ENCODE results near the gene MAP3K13.

MAP3K13 gene

DNA sequence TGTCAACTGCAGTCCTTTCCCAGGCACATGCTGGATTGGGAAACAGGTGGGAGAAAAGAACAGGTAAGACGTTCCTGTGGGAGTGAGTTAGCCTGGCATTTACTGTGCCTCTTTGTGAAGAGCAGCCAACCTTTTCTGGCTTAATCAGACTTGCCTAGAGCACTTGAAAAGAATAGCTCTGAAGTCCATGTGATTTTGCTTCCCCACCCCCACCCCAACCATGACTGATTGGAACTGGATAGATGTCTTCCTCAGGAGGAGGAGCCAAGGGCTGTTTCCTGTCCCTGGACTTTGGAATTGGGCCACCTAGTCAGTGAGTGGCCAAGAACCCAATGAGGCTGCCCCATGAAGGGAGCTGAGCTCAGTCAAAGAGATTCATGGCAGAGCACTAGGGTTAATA is 140.6 kb downstream of the MAP3K13 start:
- H4K20me1 ChIP-seq (ENCODE audit: insufficient read depth, low read length): no peaks in the 10 kb centered on the region
- H3K9ac ChIP-seq (ENCODE audit: low read length): no peak overlapping the region
- H3K4me1 ChIP-seq (ENCODE audit: low read length): peaks cover 6% of the 10 kb centered on the region; the same call in 1 of the 2 replicates
- no peak overlapping the region for H2AFZ ChIP-seq (ENCODE audit: low read depth, low read length)
- no peaks in the 10 kb centered on the region for H3K27me3 ChIP-seq (ENCODE audit: low read depth, low read length)
- H3K4me2 ChIP-seq (ENCODE audit: low read length): no peak overlapping the region
- H3K4me3 ChIP-seq (ENCODE audit: low read length): no peak overlapping the region
- no peaks in the 10 kb centered on the region for H3K36me3 ChIP-seq (replicated peaks; ENCODE audit: low read depth, low read length)
- TF ChIP-seq, protein P1, sequence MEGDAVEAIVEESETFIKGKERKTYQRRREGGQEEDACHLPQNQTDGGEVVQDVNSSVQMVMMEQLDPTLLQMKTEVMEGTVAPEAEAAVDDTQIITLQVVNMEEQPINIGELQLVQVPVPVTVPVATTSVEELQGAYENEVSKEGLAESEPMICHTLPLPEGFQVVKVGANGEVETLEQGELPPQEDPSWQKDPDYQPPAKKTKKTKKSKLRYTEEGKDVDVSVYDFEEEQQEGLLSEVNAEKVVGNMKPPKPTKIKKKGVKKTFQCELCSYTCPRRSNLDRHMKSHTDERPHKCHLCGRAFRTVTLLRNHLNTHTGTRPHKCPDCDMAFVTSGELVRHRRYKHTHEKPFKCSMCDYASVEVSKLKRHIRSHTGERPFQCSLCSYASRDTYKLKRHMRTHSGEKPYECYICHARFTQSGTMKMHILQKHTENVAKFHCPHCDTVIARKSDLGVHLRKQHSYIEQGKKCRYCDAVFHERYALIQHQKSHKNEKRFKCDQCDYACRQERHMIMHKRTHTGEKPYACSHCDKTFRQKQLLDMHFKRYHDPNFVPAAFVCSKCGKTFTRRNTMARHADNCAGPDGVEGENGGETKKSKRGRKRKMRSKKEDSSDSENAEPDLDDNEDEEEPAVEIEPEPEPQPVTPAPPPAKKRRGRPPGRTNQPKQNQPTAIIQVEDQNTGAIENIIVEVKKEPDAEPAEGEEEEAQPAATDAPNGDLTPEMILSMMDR (IDR thresholded peaks at IDR 0.05; ENCODE audit: low read depth, low read length): no peak
- TF ChIP-seq EZH2phosphoT487 (IDR thresholded peaks at IDR 0.05; ENCODE audit: low read depth): no peak
- H3K27ac ChIP-seq (ENCODE audit: low read length): no peak overlapping the region
- peaks cover 2% of the 10 kb centered on the region for H3K79me2 ChIP-seq (ENCODE audit: low read length)
- no peaks in the 10 kb centered on the region for H3K9me3 ChIP-seq (ENCODE audit: insufficient read depth, low read length)

DNA sequence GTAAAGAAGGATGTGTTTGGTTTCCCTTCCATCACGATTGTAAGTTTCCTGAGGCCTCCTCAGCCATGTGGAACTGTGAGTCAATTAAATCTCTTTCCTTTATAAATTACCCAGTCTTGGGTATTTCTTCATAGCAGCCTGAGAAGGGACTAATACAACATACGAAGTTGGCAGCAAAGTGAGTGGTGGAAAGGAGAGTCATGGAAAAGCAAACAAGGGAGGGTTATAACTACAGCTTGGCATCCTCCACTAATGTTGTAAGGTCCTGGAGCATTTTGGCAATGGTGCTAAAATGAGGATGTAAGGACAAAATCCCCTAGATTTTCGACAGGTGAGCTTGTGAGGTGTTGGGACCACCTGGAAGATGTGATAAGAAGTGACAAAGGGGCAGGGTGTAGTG is 141.7 kb downstream of the MAP3K13 start:
- no peak overlapping the region for H2AFZ ChIP-seq (ENCODE audit: low read depth, low read length)

DNA sequence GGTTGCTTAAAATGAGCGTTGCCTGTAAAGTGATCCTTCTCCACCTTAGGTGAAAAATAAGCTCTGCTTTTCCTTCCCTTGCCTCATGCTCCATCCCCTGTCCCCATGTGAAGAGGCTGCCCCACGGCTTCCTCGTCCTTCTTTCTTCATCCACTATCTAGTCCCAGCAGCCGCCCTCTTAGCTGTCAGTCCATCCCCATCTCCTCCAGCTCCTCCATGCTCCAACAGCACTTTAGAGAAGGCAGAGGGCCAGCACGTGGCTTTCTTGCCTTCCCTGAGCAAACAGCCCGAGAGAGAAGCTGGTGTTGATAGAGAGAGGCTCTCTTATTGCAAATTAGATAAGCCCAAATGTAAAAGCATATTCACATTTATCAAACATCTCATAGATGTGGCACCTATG is 144.9 kb downstream of the MAP3K13 start:
- Histone ChIP-seq H2AFZ (ENCODE audit: low read depth, low read length) (no peak overlapping the region), H3K4me3 (ENCODE audit: low read length) (no peak overlapping the region), H4K20me1 (ENCODE audit: insufficient read depth, low read length) (no peaks in the 10 kb centered on the region), H3K4me1 (ENCODE audit: low read length) (no peaks in the 10 kb centered on the region), H3K27ac (ENCODE audit: low read length) (no peak overlapping the region), H3K9me3 (ENCODE audit: insufficient read depth, low read length) (no peaks in the 10 kb centered on the region), H3K27me3 (ENCODE audit: low read depth, low read length) (no peaks in the 10 kb centered on the region), H3K9ac (ENCODE audit: low read length) (no peak overlapping the region), H3K79me2 (ENCODE audit: low read length) (no peaks in the 10 kb centered on the region), H3K4me2 (ENCODE audit: low read length) (no peak overlapping the region), H3K36me3 (replicated peaks; ENCODE audit: low read depth, low read length) (no peaks in the 10 kb centered on the region)
- TF ChIP-seq EZH2phosphoT487 (IDR thresholded peaks at IDR 0.05; ENCODE audit: low read depth): no peak
- TF ChIP-seq, protein P1 (IDR thresholded peaks at IDR 0.05; ENCODE audit: low read depth, low read length): no peak

More for the DNA sequence above, 141.7 kb downstream of the MAP3K13 start:
- no peak for TF ChIP-seq EZH2phosphoT487 (IDR thresholded peaks at IDR 0.05; ENCODE audit: low read depth)
- TF ChIP-seq, protein P1 (IDR thresholded peaks at IDR 0.05; ENCODE audit: low read depth, low read length): no peak
- Histone ChIP-seq H4K20me1 (ENCODE audit: insufficient read depth, low read length) (no peaks in the 10 kb centered on the region), H3K9me3 (ENCODE audit: insufficient read depth, low read length) (no peaks in the 10 kb centered on the region), H3K4me1 (ENCODE audit: low read length) (no peaks in the 10 kb centered on the region), H3K27me3 (ENCODE audit: low read depth, low read length) (no peaks in the 10 kb centered on the region), H3K9ac (ENCODE audit: low read length) (no peak overlapping the region), H3K4me2 (ENCODE audit: low read length) (no peak overlapping the region), H3K27ac (ENCODE audit: low read length) (no peak overlapping the region), H3K36me3 (replicated peaks; ENCODE audit: low read depth, low read length) (no peaks in the 10 kb centered on the region), H3K4me3 (ENCODE audit: low read length) (no peak overlapping the region), H3K79me2 (ENCODE audit: low read length) (no peaks in the 10 kb centered on the region)

DNA sequence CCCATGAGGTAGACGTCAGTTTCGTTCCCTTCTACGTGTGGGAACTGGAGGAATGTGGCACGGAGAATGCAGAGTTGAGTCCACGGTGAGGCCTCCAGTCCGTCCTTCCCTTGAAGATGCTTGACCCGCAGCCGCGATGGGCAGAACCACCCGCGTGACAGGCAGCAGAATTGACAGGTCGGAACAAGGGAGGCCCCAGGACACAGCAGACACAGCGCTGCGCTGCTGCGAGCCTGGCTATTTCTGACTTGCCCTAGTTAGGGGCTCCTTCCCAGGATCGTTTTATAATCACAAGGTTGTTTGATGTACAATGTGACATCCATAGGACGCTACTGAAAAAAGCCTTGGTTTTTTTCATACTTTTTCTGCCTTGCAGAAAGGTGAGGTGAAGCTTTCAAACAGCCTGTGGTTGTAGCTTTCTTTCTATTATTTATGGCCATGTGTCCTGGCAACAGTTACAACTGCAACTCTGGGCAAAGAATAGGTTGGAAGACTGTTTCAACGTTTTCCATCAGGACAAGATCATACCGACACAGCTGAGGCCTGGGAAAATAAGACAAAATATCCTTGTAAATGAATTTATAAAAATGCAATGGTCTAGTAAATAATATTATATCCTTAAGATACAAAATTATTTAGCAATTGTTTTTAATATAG is 145.5 kb downstream of the MAP3K13 start:
- no peaks in the 10 kb centered on the region for H3K79me2 ChIP-seq (ENCODE audit: low read length)
- no peaks in the 10 kb centered on the region for H3K9me3 ChIP-seq (ENCODE audit: insufficient read depth, low read length)
- no peak overlapping the region for H3K9ac ChIP-seq (ENCODE audit: low read length)
- H3K4me2 ChIP-seq (ENCODE audit: low read length): no peak overlapping the region
- no peaks in the 10 kb centered on the region for H3K4me1 ChIP-seq (ENCODE audit: low read length)
- no peak overlapping the region for H2AFZ ChIP-seq (ENCODE audit: low read depth, low read length)
- H3K27me3 ChIP-seq (ENCODE audit: low read depth, low read length): no peaks in the 10 kb centered on the region
- no peak for TF ChIP-seq EZH2phosphoT487 (IDR thresholded peaks at IDR 0.05; ENCODE audit: low read depth)
- TF ChIP-seq, protein P1 (IDR thresholded peaks at IDR 0.05; ENCODE audit: low read depth, low read length): no peak
- H4K20me1 ChIP-seq (ENCODE audit: insufficient read depth, low read length): no peaks in the 10 kb centered on the region
- H3K4me3 ChIP-seq (ENCODE audit: low read length): no peak overlapping the region
- no peaks in the 10 kb centered on the region for H3K36me3 ChIP-seq (replicated peaks; ENCODE audit: low read depth, low read length)
- H3K27ac ChIP-seq (ENCODE audit: low read length): no peak overlapping the region
